ENCODE measurements around the gene C2CD2.

The C2CD2 gene

DNA sequence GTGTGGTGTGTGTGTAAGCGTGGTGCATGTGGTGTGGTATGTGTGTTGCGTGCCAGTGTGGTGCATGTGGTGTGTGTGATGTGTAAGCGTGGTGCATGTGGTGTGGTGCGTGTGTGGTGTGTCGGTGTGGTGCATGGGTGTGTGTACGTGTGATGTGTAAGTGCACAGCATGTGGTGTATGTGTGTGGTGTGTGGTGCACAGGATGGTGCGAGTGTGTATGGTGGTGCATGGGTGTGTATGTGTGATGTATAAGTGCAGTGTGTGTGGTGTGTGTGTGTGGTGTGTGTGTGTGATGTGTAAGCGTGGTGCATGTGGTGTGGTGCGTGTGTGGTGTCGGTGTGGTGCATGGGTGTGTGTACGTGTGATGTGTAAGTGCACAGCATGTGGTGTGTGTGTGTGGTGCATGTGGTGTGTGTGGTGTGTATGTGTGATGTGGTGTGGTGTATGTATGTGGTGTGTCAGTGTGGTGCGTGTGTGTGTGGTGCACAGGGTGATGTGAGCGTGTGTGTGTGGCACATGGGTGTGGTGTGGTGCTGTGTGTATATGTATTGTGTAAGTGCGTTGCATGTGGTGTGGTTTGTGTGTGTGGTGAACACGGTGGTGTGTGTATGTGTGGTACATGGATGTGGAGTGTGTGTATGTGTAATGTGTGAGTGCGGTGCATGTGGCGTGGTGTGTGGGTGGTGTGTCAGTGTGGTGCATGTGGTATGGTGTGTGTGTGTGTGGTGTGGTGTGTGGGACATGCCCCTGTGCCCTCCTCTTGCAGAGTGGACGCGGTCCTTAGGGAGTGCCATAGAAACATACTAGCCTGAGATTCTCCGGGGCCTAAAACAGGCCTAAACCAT lies 1.1 kb upstream of the C2CD2 start:
- H3F3A ChIP-seq (ENCODE audit: insufficient read depth, low read length) = no peaks in the 10 kb centered on the region
- H3K4me3 ChIP-seq (ENCODE audit: low read depth, low read length, poor library complexity, severe bottlenecking) = peak overlapping the region; percentile 42
- no peak overlapping the region for H3K27ac ChIP-seq (ENCODE audit: low read depth, low read length, poor library complexity, severe bottlenecking)
- no peaks in the 10 kb centered on the region for H3K36me3 ChIP-seq (ENCODE audit: insufficient read depth, low read length)
- H3K27me3 ChIP-seq (ENCODE audit: insufficient read depth, low read length) = peaks cover 11% of the 10 kb centered on the region; the same call in 1 of the 2 replicates
- no peak overlapping the region for H2AFZ ChIP-seq (ENCODE audit: low read length)
- no peaks in the 10 kb centered on the region for H3K9me3 ChIP-seq (ENCODE audit: low read length)
- no peaks in the 10 kb centered on the region for H4K20me1 ChIP-seq (ENCODE audit: insufficient read depth, low read length)
- no peak overlapping the region for H3K9ac ChIP-seq (ENCODE audit: low read length)
- TF ChIP-seq EZH2 (IDR thresholded peaks at IDR 0.05; ENCODE audit: borderline replicate concordance, low read length) = no peak
- TF ChIP-seq, protein P1, sequence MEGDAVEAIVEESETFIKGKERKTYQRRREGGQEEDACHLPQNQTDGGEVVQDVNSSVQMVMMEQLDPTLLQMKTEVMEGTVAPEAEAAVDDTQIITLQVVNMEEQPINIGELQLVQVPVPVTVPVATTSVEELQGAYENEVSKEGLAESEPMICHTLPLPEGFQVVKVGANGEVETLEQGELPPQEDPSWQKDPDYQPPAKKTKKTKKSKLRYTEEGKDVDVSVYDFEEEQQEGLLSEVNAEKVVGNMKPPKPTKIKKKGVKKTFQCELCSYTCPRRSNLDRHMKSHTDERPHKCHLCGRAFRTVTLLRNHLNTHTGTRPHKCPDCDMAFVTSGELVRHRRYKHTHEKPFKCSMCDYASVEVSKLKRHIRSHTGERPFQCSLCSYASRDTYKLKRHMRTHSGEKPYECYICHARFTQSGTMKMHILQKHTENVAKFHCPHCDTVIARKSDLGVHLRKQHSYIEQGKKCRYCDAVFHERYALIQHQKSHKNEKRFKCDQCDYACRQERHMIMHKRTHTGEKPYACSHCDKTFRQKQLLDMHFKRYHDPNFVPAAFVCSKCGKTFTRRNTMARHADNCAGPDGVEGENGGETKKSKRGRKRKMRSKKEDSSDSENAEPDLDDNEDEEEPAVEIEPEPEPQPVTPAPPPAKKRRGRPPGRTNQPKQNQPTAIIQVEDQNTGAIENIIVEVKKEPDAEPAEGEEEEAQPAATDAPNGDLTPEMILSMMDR (IDR thresholded peaks at IDR 0.05; ENCODE audit: low read length) = no peak
- H3K4me2 ChIP-seq (ENCODE audit: low read length) = peak overlapping the region; percentile 62; the same call in 1 of the 2 replicates
- H3K4me1 ChIP-seq (ENCODE audit: insufficient read depth, low read length, severe bottlenecking) = peaks cover 20% of the 10 kb centered on the region
- no peaks in the 10 kb centered on the region for H3K9me2 ChIP-seq (ENCODE audit: low read depth, low read length)
- no peaks in the 10 kb centered on the region for H3K79me2 ChIP-seq (ENCODE audit: insufficient read depth, low read length)

DNA sequence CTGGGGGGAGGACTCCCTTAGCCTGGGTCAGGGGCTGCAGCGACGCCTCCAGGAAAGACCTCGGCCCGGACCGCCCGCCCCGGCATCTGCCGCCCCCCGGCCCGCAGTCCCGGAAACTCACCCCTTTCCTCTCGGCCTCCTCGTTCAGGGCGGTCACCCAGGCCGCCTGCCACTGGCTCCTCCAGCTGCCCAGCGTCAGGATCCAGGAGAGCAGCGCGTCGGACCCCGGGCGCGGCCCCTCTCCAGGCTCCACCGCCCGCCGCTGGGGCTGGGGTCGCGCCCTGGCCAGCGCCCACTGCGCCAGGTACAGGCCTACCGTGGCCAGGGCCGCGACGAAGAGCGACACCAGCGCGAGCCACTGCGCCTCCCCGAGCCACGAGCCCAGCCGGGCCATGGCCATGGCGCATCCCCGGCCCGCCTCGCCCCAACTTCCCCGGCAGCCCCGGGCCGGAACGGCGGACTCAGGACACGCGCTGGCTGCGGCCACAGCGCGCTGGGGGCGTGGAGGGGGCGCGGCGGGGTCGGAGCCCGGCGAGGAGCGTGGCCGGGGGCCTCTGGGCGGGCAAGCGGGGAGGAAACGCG lies 478 bp downstream of the C2CD2 start:
- H3K27me3 ChIP-seq (ENCODE audit: insufficient read depth, low read length) = peaks cover 11% of the 10 kb centered on the region; the same call in 1 of the 2 replicates
- H3K9me3 ChIP-seq (ENCODE audit: low read length) = no peaks in the 10 kb centered on the region
- peaks cover 16% of the 10 kb centered on the region for H3K4me1 ChIP-seq (ENCODE audit: insufficient read depth, low read length, severe bottlenecking)
- H3F3A ChIP-seq (ENCODE audit: insufficient read depth, low read length) = no peaks in the 10 kb centered on the region
- H3K4me3 ChIP-seq (ENCODE audit: low read depth, low read length, poor library complexity, severe bottlenecking) = peak overlapping the region; percentile 12
- H3K9ac ChIP-seq (ENCODE audit: low read length) = no peak overlapping the region
- no peak overlapping the region for H3K4me2 ChIP-seq (ENCODE audit: low read length)
- H3K36me3 ChIP-seq (ENCODE audit: insufficient read depth, low read length) = no peaks in the 10 kb centered on the region
- no peaks in the 10 kb centered on the region for H3K9me2 ChIP-seq (ENCODE audit: low read depth, low read length)
- no peak overlapping the region for H2AFZ ChIP-seq (ENCODE audit: low read length)
- no peaks in the 10 kb centered on the region for H3K79me2 ChIP-seq (ENCODE audit: insufficient read depth, low read length)
- H4K20me1 ChIP-seq (ENCODE audit: insufficient read depth, low read length) = no peaks in the 10 kb centered on the region
- no peak overlapping the region for H3K27ac ChIP-seq (ENCODE audit: low read depth, low read length, poor library complexity, severe bottlenecking)
- TF ChIP-seq EZH2 (IDR thresholded peaks at IDR 0.05; ENCODE audit: borderline replicate concordance, low read length) = no peak

DNA sequence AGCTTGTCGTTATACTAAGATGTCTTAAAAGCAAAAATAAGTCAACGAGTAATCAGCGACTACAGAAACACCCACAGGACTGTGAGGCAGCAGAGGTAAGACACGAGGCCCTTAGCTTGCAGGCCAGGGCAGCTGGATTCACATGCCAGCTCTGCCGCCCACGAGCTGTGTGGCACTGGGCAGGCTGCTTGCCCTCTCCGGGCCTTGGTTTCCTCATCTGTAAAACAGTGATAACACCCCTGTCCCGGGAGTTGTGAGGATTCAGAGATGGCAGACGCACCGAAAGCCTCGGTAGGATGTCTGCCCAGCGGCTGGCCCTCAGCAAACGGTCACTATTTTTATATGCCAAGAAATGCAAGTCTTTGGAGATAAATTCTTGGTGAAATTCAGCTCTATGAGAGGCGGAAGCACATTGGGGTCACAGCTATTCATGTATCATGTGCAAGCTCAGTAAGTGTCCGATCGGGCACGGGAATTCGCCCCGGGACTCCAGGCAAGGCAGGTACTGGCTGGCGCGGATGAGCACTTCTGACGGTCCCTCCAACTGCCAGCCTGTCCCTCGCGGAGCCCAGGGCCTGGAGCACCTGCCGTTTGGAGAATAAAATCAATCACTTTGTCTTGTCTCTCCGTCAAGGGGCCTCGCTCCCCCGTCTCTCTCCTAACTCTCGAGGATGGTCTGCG lies 1.1 kb downstream of the C2CD2 start:
- H3K4me3 ChIP-seq (ENCODE audit: low read depth, low read length, poor library complexity, severe bottlenecking) = no peak overlapping the region
- H3K79me2 ChIP-seq (ENCODE audit: insufficient read depth, low read length) = no peaks in the 10 kb centered on the region
- TF ChIP-seq, protein P1 (IDR thresholded peaks at IDR 0.05; ENCODE audit: low read length) = no peak
- no peak for TF ChIP-seq EZH2 (IDR thresholded peaks at IDR 0.05; ENCODE audit: borderline replicate concordance, low read length)
- no peak overlapping the region for H3K4me2 ChIP-seq (ENCODE audit: low read length)
- H3K27me3 ChIP-seq (ENCODE audit: insufficient read depth, low read length) = peaks cover 8% of the 10 kb centered on the region; the same call in 1 of the 2 replicates
- H3K9ac ChIP-seq (ENCODE audit: low read length) = no peak overlapping the region
- no peaks in the 10 kb centered on the region for H3K36me3 ChIP-seq (ENCODE audit: insufficient read depth, low read length)
- H3K9me3 ChIP-seq (ENCODE audit: low read length) = no peaks in the 10 kb centered on the region
- H3K4me1 ChIP-seq (ENCODE audit: insufficient read depth, low read length, severe bottlenecking) = peaks cover 13% of the 10 kb centered on the region
- H3K9me2 ChIP-seq (ENCODE audit: low read depth, low read length) = no peaks in the 10 kb centered on the region
- H3F3A ChIP-seq (ENCODE audit: insufficient read depth, low read length) = no peaks in the 10 kb centered on the region
- H2AFZ ChIP-seq (ENCODE audit: low read length) = no peak overlapping the region
- no peak overlapping the region for H3K27ac ChIP-seq (ENCODE audit: low read depth, low read length, poor library complexity, severe bottlenecking)
- H4K20me1 ChIP-seq (ENCODE audit: insufficient read depth, low read length) = no peaks in the 10 kb centered on the region
